ENCODE data around the gene TTC39C.

The TTC39C gene

GRCh38 chr18:24121625-24122024, 107.1 kb downstream of the TTC39C start:
- no peaks in the 10 kb centered on the region for H3K27me3 ChIP-seq (ENCODE audit: control insufficient read depth in 1 of 2, insufficient read depth in 1 of 2, low read length in 2 of 2)
- H3K23ac ChIP-seq (ENCODE audit: low read length in 2 of 2), result no peak overlapping the region
- no peak overlapping the region for H2BK15ac ChIP-seq (ENCODE audit: low read depth, poor library complexity, severe bottlenecking)
- no peak for DNase-seq
- no peak overlapping the region for H2AFZ ChIP-seq (ENCODE audit: low read depth, low read length)
- H2AK5ac ChIP-seq (ENCODE audit: low read length, severe bottlenecking), result no peak overlapping the region
- no peaks in the 10 kb centered on the region for H3K9me3 ChIP-seq (ENCODE audit: control insufficient read depth, low read length)
- 93% methylated on average over 2 of the region's 2 CpGs for WGBS
- peaks cover 0 to 61% of the 10 kb centered on the region in 2 experiments for H3K36me3 ChIP-seq (ENCODE audit: control insufficient read depth in 1 of 2, insufficient read depth in 2 of 2, low read depth in 1 of 2, low read length in 2 of 2)
- no peak overlapping the region for H3K4me3 ChIP-seq (ENCODE audit: insufficient read depth in 1 of 2, low read depth in 1 of 2, low read length in 2 of 2)
- no peak overlapping the region for H2BK5ac ChIP-seq (ENCODE audit: low read depth, low read length, poor library complexity, severe bottlenecking)
- no peaks in the 10 kb centered on the region for H3K4me1 ChIP-seq (ENCODE audit: control insufficient read depth, insufficient read depth, low read depth, low read length)
- H3K4me2 ChIP-seq (ENCODE audit: low read length, poor library complexity, severe bottlenecking), result no peak overlapping the region
- no peak overlapping the region for H4K8ac ChIP-seq (ENCODE audit: low read length)
- no peak overlapping the region for H3K27ac ChIP-seq (ENCODE audit: low read length, poor library complexity, severe bottlenecking)
- no peak overlapping the region for H3K9ac ChIP-seq (ENCODE audit: low read length)
- no peak overlapping the region for H4K91ac ChIP-seq (ENCODE audit: low read length)
- H3K4ac ChIP-seq (ENCODE audit: low read depth in 1 of 2, low read length in 2 of 2), result no peak overlapping the region
- no peak overlapping the region for H2BK120ac ChIP-seq (ENCODE audit: low read depth, low read length)
- H2BK12ac ChIP-seq (ENCODE audit: low read length in 2 of 2), result no peak overlapping the region
- H3K18ac ChIP-seq (ENCODE audit: low read depth in 1 of 2, low read length in 2 of 2), result no peak overlapping the region
- H3K14ac ChIP-seq (ENCODE audit: low read length in 2 of 2), result no peak overlapping the region
- no peaks in the 10 kb centered on the region for H3K79me1 ChIP-seq (replicated peaks; ENCODE audit: low read length, poor library complexity, severe bottlenecking)

GRCh38 chr18:24126155-24126961, 111.8 kb downstream of the TTC39C start:
- Histone ChIP-seq H3K4me3 (ENCODE audit: insufficient read depth in 1 of 2, low read depth in 1 of 2, low read length in 2 of 2) (no peak overlapping the region), H3K4ac (ENCODE audit: low read depth in 1 of 2, low read length in 2 of 2) (no peak overlapping the region), H3K36me3 (ENCODE audit: control insufficient read depth in 1 of 2, insufficient read depth in 2 of 2, low read depth in 1 of 2, low read length in 2 of 2) (peaks cover 0 to 67% of the 10 kb centered on the region in 2 experiments), H3K27me3 (ENCODE audit: control insufficient read depth in 1 of 2, insufficient read depth in 1 of 2, low read length in 2 of 2) (no peaks in the 10 kb centered on the region), H3K9ac (ENCODE audit: low read length) (no peak overlapping the region), H3K79me1 (replicated peaks; ENCODE audit: low read length, poor library complexity, severe bottlenecking) (no peaks in the 10 kb centered on the region), H2AFZ (ENCODE audit: low read depth, low read length) (no peak overlapping the region), H2AK5ac (ENCODE audit: low read length, severe bottlenecking) (no peak overlapping the region), H2BK15ac (ENCODE audit: low read depth, poor library complexity, severe bottlenecking) (no peak overlapping the region), H2BK12ac (ENCODE audit: low read length in 2 of 2) (no peak overlapping the region), H3K14ac (ENCODE audit: low read length in 2 of 2) (no peak overlapping the region), H2BK120ac (ENCODE audit: low read depth, low read length) (no peak overlapping the region), H3K4me2 (ENCODE audit: low read length, poor library complexity, severe bottlenecking) (no peak overlapping the region), H3K27ac (ENCODE audit: low read length, poor library complexity, severe bottlenecking) (no peak overlapping the region), H3K4me1 (ENCODE audit: control insufficient read depth, insufficient read depth, low read depth, low read length) (no peaks in the 10 kb centered on the region), H2BK5ac (ENCODE audit: low read depth, low read length, poor library complexity, severe bottlenecking) (no peak overlapping the region), H4K8ac (ENCODE audit: low read length) (no peak overlapping the region), H3K23ac (ENCODE audit: low read length in 2 of 2) (no peak overlapping the region), H3K9me3 (ENCODE audit: control insufficient read depth, low read length) (no peaks in the 10 kb centered on the region), H4K91ac (ENCODE audit: low read length) (no peak overlapping the region), H3K18ac (ENCODE audit: low read depth in 1 of 2, low read length in 2 of 2) (no peak overlapping the region)
- no peak for DNase-seq
- WGBS, result 90% methylated on average over 3 of the region's 3 CpGs

- WGBS, result 94% methylated on average over 2 of the region's 3 CpGs
- Histone ChIP-seq H2BK120ac (ENCODE audit: low read depth, low read length) (no peak overlapping the region), H3K4ac (ENCODE audit: low read depth in 1 of 2, low read length in 2 of 2) (no peak overlapping the region), H3K4me2 (ENCODE audit: low read length, poor library complexity, severe bottlenecking) (no peak overlapping the region), H3K36me3 (ENCODE audit: control insufficient read depth in 1 of 2, insufficient read depth in 2 of 2, low read depth in 1 of 2, low read length in 2 of 2) (peaks cover 0 to 69% of the 10 kb centered on the region in 2 experiments), H2BK12ac (ENCODE audit: low read length in 2 of 2) (no peak overlapping the region), H2AFZ (ENCODE audit: low read depth, low read length) (no peak overlapping the region), H3K79me1 (replicated peaks; ENCODE audit: low read length, poor library complexity, severe bottlenecking) (no peaks in the 10 kb centered on the region), H3K14ac (ENCODE audit: low read length in 2 of 2) (no peak overlapping the region), H3K9ac (ENCODE audit: low read length) (no peak overlapping the region), H2AK5ac (ENCODE audit: low read length, severe bottlenecking) (no peak overlapping the region), H3K27me3 (ENCODE audit: control insufficient read depth in 1 of 2, insufficient read depth in 1 of 2, low read length in 2 of 2) (no peaks in the 10 kb centered on the region), H3K4me1 (ENCODE audit: control insufficient read depth, insufficient read depth, low read depth, low read length) (no peaks in the 10 kb centered on the region), H2BK5ac (ENCODE audit: low read depth, low read length, poor library complexity, severe bottlenecking) (no peak overlapping the region), H3K9me3 (ENCODE audit: control insufficient read depth, low read length) (no peaks in the 10 kb centered on the region), H3K27ac (ENCODE audit: low read length, poor library complexity, severe bottlenecking) (no peak overlapping the region), H3K18ac (ENCODE audit: low read depth in 1 of 2, low read length in 2 of 2) (no peak overlapping the region), H4K91ac (ENCODE audit: low read length) (no peak overlapping the region), H2BK15ac (ENCODE audit: low read depth, poor library complexity, severe bottlenecking) (no peak overlapping the region), H4K8ac (ENCODE audit: low read length) (no peak overlapping the region), H3K4me3 (ENCODE audit: insufficient read depth in 1 of 2, low read depth in 1 of 2, low read length in 2 of 2) (no peak overlapping the region), H3K23ac (ENCODE audit: low read length in 2 of 2) (no peak overlapping the region)
- DNase-seq, result no peak
These were observed 113.2 kb downstream of the TTC39C start for GRCh38 chr18:24127735-24128134.

GRCh38 chr18:24128700-24129099, 114.1 kb downstream of the TTC39C start:
- H3K27me3 ChIP-seq (ENCODE audit: control insufficient read depth in 1 of 2, insufficient read depth in 1 of 2, low read length in 2 of 2), result no peaks in the 10 kb centered on the region
- H2BK120ac ChIP-seq (ENCODE audit: low read depth, low read length), result no peak overlapping the region
- no peak overlapping the region for H4K91ac ChIP-seq (ENCODE audit: low read length)
- H2BK5ac ChIP-seq (ENCODE audit: low read depth, low read length, poor library complexity, severe bottlenecking), result no peak overlapping the region
- no peak overlapping the region for H3K23ac ChIP-seq (ENCODE audit: low read length in 2 of 2)
- H2AK5ac ChIP-seq (ENCODE audit: low read length, severe bottlenecking), result no peak overlapping the region
- no peaks in the 10 kb centered on the region for H3K4me1 ChIP-seq (ENCODE audit: control insufficient read depth, insufficient read depth, low read depth, low read length)
- no peak overlapping the region for H3K9ac ChIP-seq (ENCODE audit: low read length)
- H3K4me3 ChIP-seq (ENCODE audit: insufficient read depth in 1 of 2, low read depth in 1 of 2, low read length in 2 of 2), result no peak overlapping the region
- no peak overlapping the region for H2BK12ac ChIP-seq (ENCODE audit: low read length in 2 of 2)
- no peak overlapping the region for H3K14ac ChIP-seq (ENCODE audit: low read length in 2 of 2)
- H2BK15ac ChIP-seq (ENCODE audit: low read depth, poor library complexity, severe bottlenecking), result no peak overlapping the region
- H2AFZ ChIP-seq (ENCODE audit: low read depth, low read length), result no peak overlapping the region
- peaks cover 0 to 74% of the 10 kb centered on the region in 2 experiments for H3K36me3 ChIP-seq (ENCODE audit: control insufficient read depth in 1 of 2, insufficient read depth in 2 of 2, low read depth in 1 of 2, low read length in 2 of 2)
- no peak overlapping the region for H3K27ac ChIP-seq (ENCODE audit: low read length, poor library complexity, severe bottlenecking)
- 100% methylated on average over 2 of the region's 4 CpGs for WGBS
- no peaks in the 10 kb centered on the region for H3K9me3 ChIP-seq (ENCODE audit: control insufficient read depth, low read length)
- no peak overlapping the region for H4K8ac ChIP-seq (ENCODE audit: low read length)
- H3K18ac ChIP-seq (ENCODE audit: low read depth in 1 of 2, low read length in 2 of 2), result no peak overlapping the region
- no peak overlapping the region for H3K4me2 ChIP-seq (ENCODE audit: low read length, poor library complexity, severe bottlenecking)
- H3K4ac ChIP-seq (ENCODE audit: low read depth in 1 of 2, low read length in 2 of 2), result no peak overlapping the region
- no peak for DNase-seq
- H3K79me1 ChIP-seq (replicated peaks; ENCODE audit: low read length, poor library complexity, severe bottlenecking), result no peaks in the 10 kb centered on the region

All from mesenchymal stem cell (in vitro differentiated cells and primary cell).